Measurements from ENCODE around the gene MAGIX. TPM values are rescaled to one million over a fixed set of nuclear protein-coding genes. Genes with fewer than 3 reads are reported as not detected.

Gene MAGIX
- total RNA-seq, 1 experiment from 2014 or later, result 1.9 TPM

DNA sequence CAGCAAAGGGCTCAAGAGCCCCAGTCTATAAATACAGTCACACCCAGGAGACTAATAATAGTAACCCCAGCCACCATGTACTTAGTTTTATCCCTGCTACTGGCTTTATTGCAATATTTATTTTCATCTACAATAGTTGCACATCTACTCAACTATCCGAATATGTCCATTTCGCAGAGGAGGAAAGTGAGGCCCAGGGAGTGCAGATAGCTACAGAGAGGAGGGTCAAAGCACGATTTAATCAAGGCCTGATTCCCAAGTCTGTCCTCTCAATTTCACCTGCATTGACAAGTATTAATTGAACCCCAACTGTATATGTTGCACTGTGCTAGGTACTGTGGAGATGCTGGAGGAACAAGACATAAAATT is 5.2 kb downstream of the MAGIX start:
- peak overlapping the region; percentile 87 for H3K4me2 ChIP-seq (ENCODE audit: insufficient read depth, insufficient read length, low read length)
- no peaks in the 10 kb centered on the region for H4K20me1 ChIP-seq (ENCODE audit: control insufficient read depth, insufficient read depth, insufficient read length)
- no peaks in the 10 kb centered on the region for H3K79me1 ChIP-seq (ENCODE audit: insufficient read depth, low read depth, low read length, poor library complexity, severe bottlenecking)
- H2BK20ac ChIP-seq (ENCODE audit: low read depth, low read length, poor library complexity, severe bottlenecking), result no peak overlapping the region
- no peak overlapping the region for H3K4ac ChIP-seq (ENCODE audit: low read depth, low read length)
- H3K23me2 ChIP-seq (ENCODE audit: insufficient read length, low read depth, low read length, poor library complexity, severe bottlenecking), result peaks cover 25% of the 10 kb centered on the region
- no peak overlapping the region for H2BK5ac ChIP-seq (ENCODE audit: insufficient read length, low read length)
- no peak overlapping the region for H4K8ac ChIP-seq (replicated peaks; ENCODE audit: insufficient read length, low read depth, low read length)
- no peak overlapping the region for H3K9ac ChIP-seq (ENCODE audit: extremely low read depth, insufficient read length, low read length)
- Mint-ChIP-seq H3K27ac (no peak overlapping the region), H3K9me3 (peaks cover 57 to 68% of the 10 kb centered on the region in 2 experiments), H3K4me1 (peaks cover 9 to 25% of the 10 kb centered on the region in 2 experiments), H3K4me3 (peak overlapping the region; percentile 22 to 53; a peak in 4 of 5 replicates), H3K27me3 (ENCODE audit: low read depth) (peaks cover 45% of the 10 kb centered on the region), H3K36me3 (ENCODE audit: insufficient read depth in 1 of 3, low read depth in 3 of 3) (peaks cover 0 to 8% (median 4%) of the 10 kb centered on the region in 3 experiments; a peak in 3 of 7 replicates)
- no peaks in the 10 kb centered on the region for H3K79me2 ChIP-seq (ENCODE audit: insufficient read depth, low read length)
- no peak overlapping the region for H3K23ac ChIP-seq (ENCODE audit: insufficient read length, low read depth, low read length)
- H3K27me3 ChIP-seq (ENCODE audit: insufficient read depth, low read length), result no peaks in the 10 kb centered on the region; the same call in 1 of the 2 replicates
- no peak overlapping the region for H3K56ac ChIP-seq (ENCODE audit: insufficient read length, low read depth, low read length)
- H4K91ac ChIP-seq (ENCODE audit: insufficient read length, low read depth, low read length), result no peak overlapping the region
- no peak overlapping the region for H2AFZ ChIP-seq (ENCODE audit: low read length)
- TF ChIP-seq, protein P1, sequence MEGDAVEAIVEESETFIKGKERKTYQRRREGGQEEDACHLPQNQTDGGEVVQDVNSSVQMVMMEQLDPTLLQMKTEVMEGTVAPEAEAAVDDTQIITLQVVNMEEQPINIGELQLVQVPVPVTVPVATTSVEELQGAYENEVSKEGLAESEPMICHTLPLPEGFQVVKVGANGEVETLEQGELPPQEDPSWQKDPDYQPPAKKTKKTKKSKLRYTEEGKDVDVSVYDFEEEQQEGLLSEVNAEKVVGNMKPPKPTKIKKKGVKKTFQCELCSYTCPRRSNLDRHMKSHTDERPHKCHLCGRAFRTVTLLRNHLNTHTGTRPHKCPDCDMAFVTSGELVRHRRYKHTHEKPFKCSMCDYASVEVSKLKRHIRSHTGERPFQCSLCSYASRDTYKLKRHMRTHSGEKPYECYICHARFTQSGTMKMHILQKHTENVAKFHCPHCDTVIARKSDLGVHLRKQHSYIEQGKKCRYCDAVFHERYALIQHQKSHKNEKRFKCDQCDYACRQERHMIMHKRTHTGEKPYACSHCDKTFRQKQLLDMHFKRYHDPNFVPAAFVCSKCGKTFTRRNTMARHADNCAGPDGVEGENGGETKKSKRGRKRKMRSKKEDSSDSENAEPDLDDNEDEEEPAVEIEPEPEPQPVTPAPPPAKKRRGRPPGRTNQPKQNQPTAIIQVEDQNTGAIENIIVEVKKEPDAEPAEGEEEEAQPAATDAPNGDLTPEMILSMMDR (conservative IDR thresholded peaks at IDR 0.05), result no peak
- H3T11ph ChIP-seq (ENCODE audit: low read length), result no peak overlapping the region
- no peak overlapping the region for H2AK5ac ChIP-seq (ENCODE audit: insufficient read length, low read length)
- H2BK120ac ChIP-seq (ENCODE audit: low read depth, low read length, poor library complexity, severe bottlenecking), result no peak overlapping the region
- no peak for DNase-seq
- no peak overlapping the region for H4K5ac ChIP-seq (ENCODE audit: insufficient read length, low read depth, low read length)
- no peak overlapping the region for H3K27ac ChIP-seq (ENCODE audit: insufficient read length, low read depth, low read length)
- H2BK15ac ChIP-seq (ENCODE audit: low read depth, low read length), result no peak overlapping the region
- no peak overlapping the region for H3K14ac ChIP-seq (ENCODE audit: insufficient read depth, low read length)
- no CpG with 5 or more reads among the region's 3 CpGs for WGBS (ENCODE audit: extremely low coverage, insufficient read length, low lambda C conversion rate)
- no peaks in the 10 kb centered on the region for H3K4me1 ChIP-seq (ENCODE audit: insufficient read depth, low read length)
- H3K18ac ChIP-seq (ENCODE audit: insufficient read length, low read depth, low read length), result no peak overlapping the region
- H3K9me3 ChIP-seq (ENCODE audit: control insufficient read depth, low read depth, low read length), result peaks cover 12% of the 10 kb centered on the region
- H2BK12ac ChIP-seq (ENCODE audit: insufficient read length, low read depth, low read length), result no peak overlapping the region

All from H9 (cell line).